OCI-LY3 (cell line): ENCODE measurements around the gene ATP8A2.

ENCODE experiments used
- H2AFZ ChIP-seq: fragments of 200-600, 300-600 bp; shearing (Covaris generic); 2 replicates; pipeline ENCODE4 v1.6.0; 2014; ENCODE audit warnings: antibody characterized with exemption, low read depth, low read length
- H3K27ac ChIP-seq: fragments of 200-600, 300-600 bp; sonication (generic); 2 replicates; pipeline ENCODE4 v1.5.1; 2014; ENCODE audit warnings: mild to moderate bottlenecking, low read length, moderate library complexity, mixed read lengths
- H3K27me3 ChIP-seq: fragments of 200-600, 300-600 bp; sonication (generic); 2 replicates; pipeline ENCODE4 v1.6.1; 2014; ENCODE audit warnings: low read depth, low read length, mixed read lengths
- H3K36me3 ChIP-seq: fragments of 200-600, 300-600 bp; sonication (generic); replicated peaks from 2 replicates; pipeline ENCODE3; 2014; ENCODE audit warnings: low read depth, low read length, mixed read lengths
- H3K4me1 ChIP-seq: fragments of 300-600, 200-600 bp; sonication (generic); 2 replicates; pipeline ENCODE4 v1.6.1; 2014; ENCODE audit warnings: low read length, mixed read lengths
- H3K4me2 ChIP-seq: fragments of 200-600, 300-600 bp; sonication (generic); 2 replicates; pipeline ENCODE4 v1.6.1; 2014; ENCODE audit warnings: low read length, mixed read lengths
- H3K4me3 ChIP-seq: fragments of 300-600, 200-600 bp; sonication (generic); 2 replicates; pipeline ENCODE4 v1.5.1; 2014; ENCODE audit warnings: antibody characterized with exemption, mild to moderate bottlenecking, low read length, moderate library complexity
- H3K79me2 ChIP-seq: fragments of 300-600, 200-600 bp; shearing (Covaris generic); 2 replicates; pipeline ENCODE4 v1.6.1; 2014; ENCODE audit warnings: mild to moderate bottlenecking, low read length, mixed read lengths
- H3K9ac ChIP-seq: fragments of 300-600, 200-600 bp; shearing (Covaris generic); 2 replicates; pipeline ENCODE4 v1.6.0; 2014; ENCODE audit warnings: mild to moderate bottlenecking, low read length, moderate library complexity
- H3K9me3 ChIP-seq: fragments of 200-600, 300-600 bp; shearing (Covaris generic); 2 replicates; pipeline ENCODE4 v1.6.1; 2014; ENCODE audit warnings: low read length, mixed read lengths; ENCODE audit not compliant: insufficient read depth
- H4K20me1 ChIP-seq: fragments of 200-600, 300-600 bp; sonication (generic); 2 replicates; pipeline ENCODE4 v1.6.1; 2016; ENCODE audit warnings: low read length, mixed read lengths; ENCODE audit not compliant: insufficient read depth
- EZH2phosphoT487 ChIP-seq: fragments of 200-600 bp; shearing (Covaris generic); IDR thresholded peaks from 2 replicates; pipeline ENCODE4 v1.6.1; 2018; ENCODE audit warnings: antibody characterized with exemption, mixed run types, low read depth
- TF ChIP-seq, protein P1 (sequence below): fragments of 200-600, 300-600 bp; sonication (generic); IDR thresholded peaks from 2 replicates; pipeline ENCODE4 v1.5.1; 2014; ENCODE audit warnings: antibody characterized with exemption, low read length, low read depth

The ATP8A2 gene

GRCh38 chr13:25973085-25973484, 601.3 kb downstream of the ATP8A2 start:
- Histone ChIP-seq H3K36me3 (no peaks in the 10 kb centered on the region), H3K27me3 (no peaks in the 10 kb centered on the region), H3K79me2 (no peaks in the 10 kb centered on the region), H3K4me2 (no peak overlapping the region), H3K4me1 (no peaks in the 10 kb centered on the region), H3K9me3 (no peaks in the 10 kb centered on the region), H3K9ac (no peak overlapping the region), H3K27ac (no peak overlapping the region), H4K20me1 (no peaks in the 10 kb centered on the region), H3K4me3 (no peak overlapping the region), H2AFZ (no peak overlapping the region)
- no peak for TF ChIP-seq EZH2phosphoT487
- TF ChIP-seq, protein P1, sequence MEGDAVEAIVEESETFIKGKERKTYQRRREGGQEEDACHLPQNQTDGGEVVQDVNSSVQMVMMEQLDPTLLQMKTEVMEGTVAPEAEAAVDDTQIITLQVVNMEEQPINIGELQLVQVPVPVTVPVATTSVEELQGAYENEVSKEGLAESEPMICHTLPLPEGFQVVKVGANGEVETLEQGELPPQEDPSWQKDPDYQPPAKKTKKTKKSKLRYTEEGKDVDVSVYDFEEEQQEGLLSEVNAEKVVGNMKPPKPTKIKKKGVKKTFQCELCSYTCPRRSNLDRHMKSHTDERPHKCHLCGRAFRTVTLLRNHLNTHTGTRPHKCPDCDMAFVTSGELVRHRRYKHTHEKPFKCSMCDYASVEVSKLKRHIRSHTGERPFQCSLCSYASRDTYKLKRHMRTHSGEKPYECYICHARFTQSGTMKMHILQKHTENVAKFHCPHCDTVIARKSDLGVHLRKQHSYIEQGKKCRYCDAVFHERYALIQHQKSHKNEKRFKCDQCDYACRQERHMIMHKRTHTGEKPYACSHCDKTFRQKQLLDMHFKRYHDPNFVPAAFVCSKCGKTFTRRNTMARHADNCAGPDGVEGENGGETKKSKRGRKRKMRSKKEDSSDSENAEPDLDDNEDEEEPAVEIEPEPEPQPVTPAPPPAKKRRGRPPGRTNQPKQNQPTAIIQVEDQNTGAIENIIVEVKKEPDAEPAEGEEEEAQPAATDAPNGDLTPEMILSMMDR = no peak

GRCh38 chr13:25973576-25973975, 601.8 kb downstream of the ATP8A2 start:
- H3K4me1 ChIP-seq = no peaks in the 10 kb centered on the region
- no peak overlapping the region for H3K4me2 ChIP-seq
- no peaks in the 10 kb centered on the region for H3K79me2 ChIP-seq
- no peak overlapping the region for H2AFZ ChIP-seq
- H3K27me3 ChIP-seq = no peaks in the 10 kb centered on the region
- no peak for TF ChIP-seq EZH2phosphoT487
- TF ChIP-seq, protein P1 = no peak
- no peaks in the 10 kb centered on the region for H4K20me1 ChIP-seq
- no peak overlapping the region for H3K27ac ChIP-seq
- no peak overlapping the region for H3K4me3 ChIP-seq
- H3K9me3 ChIP-seq = no peaks in the 10 kb centered on the region
- H3K36me3 ChIP-seq = no peaks in the 10 kb centered on the region
- no peak overlapping the region for H3K9ac ChIP-seq

DNA sequence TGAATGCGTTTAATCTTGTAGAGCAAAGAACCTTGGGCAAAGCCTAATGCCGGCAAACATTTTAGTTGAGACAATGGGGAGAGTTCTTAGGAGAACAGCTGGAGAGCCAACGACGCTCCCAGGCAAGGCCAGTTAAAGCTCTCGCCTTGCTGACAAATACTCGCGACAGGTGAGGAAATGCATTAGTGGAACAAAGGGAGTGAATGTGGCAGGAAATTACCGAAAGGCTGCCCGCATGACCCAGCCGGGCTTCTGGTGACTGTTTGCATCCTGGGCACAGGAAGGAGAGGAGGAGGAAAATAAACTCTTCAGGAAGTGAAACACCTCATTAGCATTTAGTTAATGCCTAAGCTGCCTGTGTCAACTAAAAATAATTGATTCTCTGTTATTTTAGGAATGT, 605.4 kb downstream of the ATP8A2 start:
- H3K27me3 ChIP-seq = no peaks in the 10 kb centered on the region
- no peaks in the 10 kb centered on the region for H3K9me3 ChIP-seq
- H4K20me1 ChIP-seq = no peaks in the 10 kb centered on the region
- no peaks in the 10 kb centered on the region for H3K36me3 ChIP-seq
- H3K79me2 ChIP-seq = no peaks in the 10 kb centered on the region
- TF ChIP-seq, protein P1 = no peak
- TF ChIP-seq EZH2phosphoT487 = no peak
- no peaks in the 10 kb centered on the region for H3K4me1 ChIP-seq
- H2AFZ ChIP-seq = no peak overlapping the region
- H3K4me3 ChIP-seq = no peak overlapping the region
- H3K9ac ChIP-seq = no peak overlapping the region
- no peak overlapping the region for H3K27ac ChIP-seq
- H3K4me2 ChIP-seq = no peak overlapping the region

DNA sequence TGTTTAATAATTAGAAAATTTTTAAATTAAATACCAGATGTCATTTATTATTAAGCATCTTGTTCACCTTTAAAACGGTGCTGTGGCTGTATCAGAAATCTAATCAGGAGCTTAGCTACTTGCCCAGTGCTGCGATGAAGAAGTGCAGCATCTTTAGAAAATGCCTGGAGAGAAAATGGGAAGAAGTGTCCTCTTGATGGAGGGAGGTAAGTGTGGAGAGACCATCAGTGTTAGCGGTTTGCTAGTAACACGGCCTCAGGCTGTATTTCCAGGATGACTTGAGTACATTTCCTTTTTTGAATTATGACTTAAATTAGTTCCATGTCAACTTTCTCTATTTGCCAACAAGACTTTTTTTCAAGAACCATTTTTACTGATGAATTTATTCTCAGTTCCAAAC, 605.9 kb downstream of the ATP8A2 start:
- no peaks in the 10 kb centered on the region for H3K36me3 ChIP-seq
- H3K27me3 ChIP-seq = no peaks in the 10 kb centered on the region
- TF ChIP-seq EZH2phosphoT487 = no peak
- TF ChIP-seq, protein P1 = no peak
- no peaks in the 10 kb centered on the region for H3K4me1 ChIP-seq
- H3K9ac ChIP-seq = no peak overlapping the region
- no peaks in the 10 kb centered on the region for H4K20me1 ChIP-seq
- H3K4me2 ChIP-seq = no peak overlapping the region
- H3K27ac ChIP-seq = no peak overlapping the region
- H2AFZ ChIP-seq = no peak overlapping the region
- H3K79me2 ChIP-seq = no peaks in the 10 kb centered on the region
- H3K9me3 ChIP-seq = no peaks in the 10 kb centered on the region
- no peak overlapping the region for H3K4me3 ChIP-seq
